ENCODE measurements around the gene SEBOX.

- no peak for TF ChIP-seq KDM5A (IDR thresholded peaks at IDR 0.05)
- TF ChIP-seq KDM1A (IDR thresholded peaks at IDR 0.05; ENCODE audit: low read depth), result no peak
- no peak for TF ChIP-seq REST (IDR thresholded peaks at IDR 0.05)
- TF ChIP-seq POLR2A (IDR thresholded peaks at IDR 0.05; ENCODE audit: low read length), result no peak
- no peak for TF ChIP-seq ESRRA (IDR thresholded peaks at IDR 0.05; ENCODE audit: borderline replicate concordance, low read length)
- no peak for TF ChIP-seq RAD21 (conservative IDR thresholded peaks at IDR 0.05 in 1 of 2, IDR thresholded peaks at IDR 0.05 in 1 of 2)
Observed at GRCh38 chr17:28344435-28344901, 20.5 kb downstream of the SEBOX start.

All from A549 (cell line).